ENCODE results near the gene HMGB2.

Gene HMGB2

GRCh38 chr4:173288296-173288695, 45.9 kb downstream of the HMGB2 start:
- DNase-seq (ENCODE audit: low read depth): peak; percentile 77

GRCh38 chr4:173287486-173287885, 46.7 kb downstream of the HMGB2 start:
- DNase-seq (ENCODE audit: low read depth): no peak

GRCh38 chr4:173284463-173284862, 49.7 kb downstream of the HMGB2 start:
- DNase-seq (ENCODE audit: low read depth): no peak

GRCh38 chr4:173282626-173283025, 51.5 kb downstream of the HMGB2 start:
- no peak for DNase-seq (ENCODE audit: low read depth)

GRCh38 chr4:173282256-173282562, 51.9 kb downstream of the HMGB2 start:
- DNase-seq (ENCODE audit: low read depth): no peak

GRCh38 chr4:173281406-173282255, 52.5 kb downstream of the HMGB2 start:
- DNase-seq (ENCODE audit: low read depth): peak; percentile 20

Data from CMK (cell line).